Measurements from ENCODE around the gene OIP5. TPM values are rescaled to one million over a fixed set of nuclear protein-coding genes. Genes with fewer than 3 reads are reported as not detected.

The OIP5 gene
- total and polyA plus RNA-seq, 2 of the 13 experiments (the other 11 are each of a cell fraction or from before 2014, with no cell fraction given): 10.7 to 38.0 TPM

- no peak for TF ChIP-seq ZNF563 (CRISPR knock-in tag; IDR thresholded peaks at IDR 0.05)
- peak; percentile 51; the same call in 1 of the 2 replicates for TF ChIP-seq ISL2 (CRISPR knock-in tag; IDR thresholded peaks at IDR 0.05)
- no peak for TF ChIP-seq ZNF367 (CRISPR knock-in tag; IDR thresholded peaks at IDR 0.05; ENCODE audit: borderline replicate concordance)
- TF ChIP-seq STAT5B (CRISPR knock-in tag; IDR thresholded peaks at IDR 0.05): no peak
- TF ChIP-seq CBX2 (IDR thresholded peaks at IDR 0.05; ENCODE audit: low read depth, low read length): no peak
- no peak for TF ChIP-seq CBX2 (CRISPR knock-in tag; IDR thresholded peaks at IDR 0.05; ENCODE audit: low read depth)
- no peak for TF ChIP-seq ZNF746 (CRISPR knock-in tag; IDR thresholded peaks at IDR 0.05)
- 0 out of 2 replicates have a peak, but pooled peaks have one; percentile 46 for TF ChIP-seq SMYD3 (CRISPR knock-in tag; IDR thresholded peaks at IDR 0.05)
- no peak for TF ChIP-seq MBD4 (IDR thresholded peaks at IDR 0.05; ENCODE audit: borderline replicate concordance, low read length)
- peak; percentile 91 for TF ChIP-seq DR1 (CRISPR knock-in tag; IDR thresholded peaks at IDR 0.05)
- TF ChIP-seq ATRX (CRISPR knock-in tag; IDR thresholded peaks at IDR 0.05; ENCODE audit: borderline replicate concordance): no peak
- no peak for TF ChIP-seq HOXA7 (CRISPR knock-in tag; IDR thresholded peaks at IDR 0.05)
- no peak for TF ChIP-seq DNMT1 (CRISPR knock-in tag; IDR thresholded peaks at IDR 0.05)
- no peak for TF ChIP-seq ATM (IDR thresholded peaks at IDR 0.05; ENCODE audit: borderline replicate concordance)
- no peak for TF ChIP-seq SP140L (CRISPR knock-in tag; IDR thresholded peaks at IDR 0.05; ENCODE audit: borderline replicate concordance)
- TF ChIP-seq YEATS2 (CRISPR knock-in tag; IDR thresholded peaks at IDR 0.05; ENCODE audit: borderline replicate concordance): no peak; the same call in 1 of the 2 replicates
- peak; percentile 92 for TF ChIP-seq ZBTB38 (CRISPR knock-in tag; IDR thresholded peaks at IDR 0.05)
- no peak for TF ChIP-seq TRIM24 (CRISPR knock-in tag; IDR thresholded peaks at IDR 0.05)
- TF ChIP-seq U2AF1 (optimal IDR thresholded peaks at IDR 0.05; ENCODE audit: low read depth, low read length): no peak
- TF ChIP-seq CREB1 (IDR thresholded peaks at IDR 0.05): peak; percentile 59
- TF ChIP-seq CREB1 (CRISPR knock-in tag; IDR thresholded peaks at IDR 0.05): peak; percentile 71
- TF ChIP-seq ZNF350 (CRISPR knock-in tag; IDR thresholded peaks at IDR 0.05; ENCODE audit: borderline replicate concordance, low read depth): peak; percentile 78; the same call in 1 of the 2 replicates
- TF ChIP-seq ZNF512B (CRISPR knock-in tag; IDR thresholded peaks at IDR 0.05; ENCODE audit: borderline replicate concordance): peak; percentile 75; the same call in 1 of the 2 replicates
- no peak for TF ChIP-seq PRMT3 (CRISPR knock-in tag; IDR thresholded peaks at IDR 0.05; ENCODE audit: borderline replicate concordance, low read depth)
- no peak for TF ChIP-seq ZNF264 (CRISPR knock-in tag; IDR thresholded peaks at IDR 0.05)
- TF ChIP-seq TBL1XR1 (IDR thresholded peaks at IDR 0.05; ENCODE audit: borderline replicate concordance, low read length, partially characterized antibody): no peak
- no peak; the same call in 1 of the 2 replicates for TF ChIP-seq ZNF503 (CRISPR knock-in tag; IDR thresholded peaks at IDR 0.05)
- TF ChIP-seq ZNF337 (CRISPR knock-in tag; IDR thresholded peaks at IDR 0.05; ENCODE audit: borderline replicate concordance, low read depth): no peak
Observed at GRCh38 chr15:41332194-41333025, at the start of gene OIP5, which contains the start of gene NUSAP1 (continued).
